NCI-H2196 (cell line): Measurements from ENCODE around the gene FRMD4B.
"Not testable (repeated sequence)": the region's sequence is repeated elsewhere in the genome, so short reads cannot be mapped to it uniquely, and the experiment has no call there.

Experiments used
- DNase-seq: peaks from one replicate; lab custom pipeline; 2025; ENCODE audit not compliant: unreplicated experiment; lab: John Stamatoyannopoulos, UW

The FRMD4B gene

GRCh38 chr3:69251078-69251805 lies 134.6 kb downstream of the FRMD4B start:
- no peak for DNase-seq

- DNase-seq = no peak
These were observed 135.9 kb downstream of the FRMD4B start for GRCh38 chr3:69250014-69250413.

GRCh38 chr3:69249001-69249400 lies 136.9 kb downstream of the FRMD4B start:
- no peak for DNase-seq

- DNase-seq = no peak
These were observed 137.5 kb downstream of the FRMD4B start for GRCh38 chr3:69248436-69248835.

- no peak for DNase-seq
These were observed 139.3 kb downstream of the FRMD4B start for GRCh38 chr3:69246612-69247011.

GRCh38 chr3:69244039-69244438 lies 141.8 kb downstream of the FRMD4B start:
- DNase-seq = no peak

GRCh38 chr3:69241769-69242168 lies 144.1 kb downstream of the FRMD4B start:
- DNase-seq = no peak

GRCh38 chr3:69240651-69241568 lies 145.0 kb downstream of the FRMD4B start:
- no peak for DNase-seq

GRCh38 chr3:69239063-69239462 lies 146.8 kb downstream of the FRMD4B start:
- no peak for DNase-seq

GRCh38 chr3:69236812-69237707 lies 148.8 kb downstream of the FRMD4B start:
- no peak for DNase-seq

- no peak for DNase-seq
These were observed 150.0 kb downstream of the FRMD4B start for GRCh38 chr3:69235882-69236281.

- DNase-seq = not testable (repeated sequence)
These were observed 150.7 kb downstream of the FRMD4B start for GRCh38 chr3:69235227-69235626.

GRCh38 chr3:69232482-69232881 lies 153.4 kb downstream of the FRMD4B start:
- no peak for DNase-seq

- DNase-seq = no peak
These were observed 153.9 kb downstream of the FRMD4B start for GRCh38 chr3:69231929-69232440.

- DNase-seq = no peak
These were observed 159.8 kb downstream of the FRMD4B start for GRCh38 chr3:69226071-69226470.

- no peak for DNase-seq
These were observed 166.7 kb downstream of the FRMD4B start for GRCh38 chr3:69219101-69219708.

- DNase-seq = no peak
These were observed 167.8 kb downstream of the FRMD4B start for GRCh38 chr3:69218079-69218478.

GRCh38 chr3:69216981-69217380 lies 168.9 kb downstream of the FRMD4B start:
- no peak for DNase-seq

- DNase-seq = no peak
These were observed 171.6 kb downstream of the FRMD4B start for GRCh38 chr3:69214241-69214640.

- DNase-seq = no peak
These were observed 173.3 kb downstream of the FRMD4B start for GRCh38 chr3:69212411-69213160.
